ENCODE results near the gene S100B. TPM values are rescaled to one million over a fixed set of nuclear protein-coding genes. Genes with fewer than 3 reads are reported as not detected.

S100B gene
- total and polyA plus RNA-seq, 2 donors (not counting 3 experiments of a cell fraction or from before 2014, with no cell fraction given): not detected

DNA sequence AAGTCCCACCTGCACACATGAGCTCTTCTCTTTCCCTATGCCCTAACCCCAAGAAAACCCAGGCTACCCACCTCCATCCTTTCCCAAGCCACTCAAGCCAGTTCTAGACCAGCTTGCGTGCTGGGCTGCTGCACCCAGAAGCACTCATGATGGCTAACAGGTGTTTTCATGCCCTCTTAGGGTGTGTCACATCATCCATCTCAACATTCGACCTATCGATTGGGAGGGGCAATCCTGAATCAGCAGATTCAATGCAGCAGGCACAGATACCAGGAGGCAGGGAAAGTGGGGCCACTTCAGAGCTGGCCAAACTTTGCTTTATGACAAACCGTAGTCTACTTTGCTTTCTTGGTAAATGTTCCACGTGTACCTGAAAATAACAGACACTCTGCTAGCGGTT, 24.0 kb upstream of the S100B start:
- H3K4me2 ChIP-seq (ENCODE audit: insufficient read depth, low read length): no peak overlapping the region
- no peaks in the 10 kb centered on the region for H4K20me1 ChIP-seq (replicated peaks; ENCODE audit: control insufficient read depth, extremely low read depth, insufficient read depth, low read length)
- H3K9ac ChIP-seq (replicated peaks; ENCODE audit: extremely low read depth, insufficient read depth, low read length): no peak overlapping the region
- no peaks in the 10 kb centered on the region for H3K4me1 ChIP-seq (ENCODE audit: control insufficient read depth, extremely low read depth, insufficient read depth, low read length)
- no peak overlapping the region for H3K27ac ChIP-seq (ENCODE audit: insufficient read depth, low read depth, low read length)
- H3K9me1 ChIP-seq (replicated peaks; ENCODE audit: control insufficient read depth, extremely low read depth, insufficient read depth, low read length): no peaks in the 10 kb centered on the region
- H3K9me3 ChIP-seq (replicated peaks; ENCODE audit: control insufficient read depth, insufficient read depth, low read length): no peaks in the 10 kb centered on the region
- dilution Hi-C loops (cut with MboI; ENCODE audit: extremely low pct_ligation_motif_present, low sequenced_read_pairs) (no loop called here), intact Hi-C loops (cut with micrococcal nuclease) (no loop called here)
- ChIA-PET POLR2A (no interaction called here), CTCF (interaction anchor here (0.7 to 1.7 kb wide), 2 partner anchors 8 to 11 kb away, joined by 3 to 7 read pairs; no protein-coding TSS in a partner anchor)
- DNase-seq (ENCODE audit: low read depth, low spot score): no peak
- BruUV-seq (replicated peaks): no TSS peak
- no peak for FAIRE-seq
- H2AFZ ChIP-seq (ENCODE audit: low read depth, low read length): no peak overlapping the region
- TF ChIP-seq FOS (IDR thresholded peaks at IDR 0.05; ENCODE audit: borderline replicate concordance, insufficient read depth, low read length) (no peak), EZH2 (IDR thresholded peaks at IDR 0.05; ENCODE audit: borderline replicate concordance, low read depth, low read length, severe bottlenecking) (no peak), GATA2 (IDR thresholded peaks at IDR 0.05; ENCODE audit: insufficient read depth, insufficient read length, low read depth, low read length) (no peak), POLR2A (IDR thresholded peaks at IDR 0.05; ENCODE audit: low read depth, low read length) (no peak), POLR2AphosphoS5 (IDR thresholded peaks at IDR 0.05; ENCODE audit: insufficient read depth, low read depth, low read length) (no peak), JUN (IDR thresholded peaks at IDR 0.05; ENCODE audit: borderline replicate concordance, insufficient read depth, insufficient read length, low read depth) (no peak)
- TF ChIP-seq, protein P1, sequence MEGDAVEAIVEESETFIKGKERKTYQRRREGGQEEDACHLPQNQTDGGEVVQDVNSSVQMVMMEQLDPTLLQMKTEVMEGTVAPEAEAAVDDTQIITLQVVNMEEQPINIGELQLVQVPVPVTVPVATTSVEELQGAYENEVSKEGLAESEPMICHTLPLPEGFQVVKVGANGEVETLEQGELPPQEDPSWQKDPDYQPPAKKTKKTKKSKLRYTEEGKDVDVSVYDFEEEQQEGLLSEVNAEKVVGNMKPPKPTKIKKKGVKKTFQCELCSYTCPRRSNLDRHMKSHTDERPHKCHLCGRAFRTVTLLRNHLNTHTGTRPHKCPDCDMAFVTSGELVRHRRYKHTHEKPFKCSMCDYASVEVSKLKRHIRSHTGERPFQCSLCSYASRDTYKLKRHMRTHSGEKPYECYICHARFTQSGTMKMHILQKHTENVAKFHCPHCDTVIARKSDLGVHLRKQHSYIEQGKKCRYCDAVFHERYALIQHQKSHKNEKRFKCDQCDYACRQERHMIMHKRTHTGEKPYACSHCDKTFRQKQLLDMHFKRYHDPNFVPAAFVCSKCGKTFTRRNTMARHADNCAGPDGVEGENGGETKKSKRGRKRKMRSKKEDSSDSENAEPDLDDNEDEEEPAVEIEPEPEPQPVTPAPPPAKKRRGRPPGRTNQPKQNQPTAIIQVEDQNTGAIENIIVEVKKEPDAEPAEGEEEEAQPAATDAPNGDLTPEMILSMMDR (IDR thresholded peaks at IDR 0.05; ENCODE audit: extremely low read depth in 1 of 2, insufficient read depth in 1 of 2, low read depth in 1 of 2, low read length in 2 of 2): no peak
- TF ChIP-seq, protein P2, sequence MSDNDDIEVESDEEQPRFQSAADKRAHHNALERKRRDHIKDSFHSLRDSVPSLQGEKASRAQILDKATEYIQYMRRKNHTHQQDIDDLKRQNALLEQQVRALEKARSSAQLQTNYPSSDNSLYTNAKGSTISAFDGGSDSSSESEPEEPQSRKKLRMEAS (IDR thresholded peaks at IDR 0.05; ENCODE audit: insufficient read depth, insufficient read length): no peak
- H3K27me3 ChIP-seq (ENCODE audit: control insufficient read depth in 2 of 2, insufficient read depth in 2 of 2, low read length in 2 of 2): peaks cover 0 to 7% of the 10 kb centered on the region in 2 experiments
- no peak overlapping the region for H3K4me3 ChIP-seq (replicated peaks in 1 of 3; ENCODE audit: insufficient read depth in 1 of 3, low read depth in 1 of 3, low read length in 3 of 3)
- H3K36me3 ChIP-seq (ENCODE audit: control insufficient read depth in 2 of 2, extremely low read depth in 1 of 2, insufficient read depth in 2 of 2, low read length in 2 of 2): no peaks in the 10 kb centered on the region
- H3K79me2 ChIP-seq (ENCODE audit: control insufficient read depth, insufficient read depth, low read length): no peaks in the 10 kb centered on the region

All from endothelial cell of umbilical vein (primary cell).